Endometrial microvascular endothelial cells (primary cell): ENCODE results near the gene FBXW5. TPM values are rescaled to one million over a fixed set of nuclear protein-coding genes. Genes with fewer than 3 reads are reported as not detected.

Source experiments
- in situ Hi-C: cut with HindIII; loops from 2 replicates; pipeline ENCODE4 v1.10.0; 2017; ENCODE audit warnings: low sequenced_read_pairs, low pct_unique_long_range_greater_than_20kb; ENCODE audit errors: inconsistent ontology term
- total RNA-seq: library from RNA; depleted of rRNA; stranded (reverse); fragments of >200 nt; gene quantifications from one replicate; pipeline ENCODE4 v1.2.3, GENCODE V29; 2015; ENCODE audit errors: inconsistent ontology term

Gene FBXW5, protein sequence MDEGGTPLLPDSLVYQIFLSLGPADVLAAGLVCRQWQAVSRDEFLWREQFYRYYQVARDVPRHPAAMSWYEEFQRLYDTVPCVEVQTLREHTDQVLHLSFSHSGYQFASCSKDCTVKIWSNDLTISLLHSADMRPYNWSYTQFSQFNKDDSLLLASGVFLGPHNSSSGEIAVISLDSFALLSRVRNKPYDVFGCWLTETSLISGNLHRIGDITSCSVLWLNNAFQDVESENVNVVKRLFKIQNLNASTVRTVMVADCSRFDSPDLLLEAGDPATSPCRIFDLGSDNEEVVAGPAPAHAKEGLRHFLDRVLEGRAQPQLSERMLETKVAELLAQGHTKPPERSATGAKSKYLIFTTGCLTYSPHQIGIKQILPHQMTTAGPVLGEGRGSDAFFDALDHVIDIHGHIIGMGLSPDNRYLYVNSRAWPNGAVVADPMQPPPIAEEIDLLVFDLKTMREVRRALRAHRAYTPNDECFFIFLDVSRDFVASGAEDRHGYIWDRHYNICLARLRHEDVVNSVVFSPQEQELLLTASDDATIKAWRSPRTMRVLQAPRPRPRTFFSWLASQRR
- total RNA-seq = 212 TPM

DNA sequence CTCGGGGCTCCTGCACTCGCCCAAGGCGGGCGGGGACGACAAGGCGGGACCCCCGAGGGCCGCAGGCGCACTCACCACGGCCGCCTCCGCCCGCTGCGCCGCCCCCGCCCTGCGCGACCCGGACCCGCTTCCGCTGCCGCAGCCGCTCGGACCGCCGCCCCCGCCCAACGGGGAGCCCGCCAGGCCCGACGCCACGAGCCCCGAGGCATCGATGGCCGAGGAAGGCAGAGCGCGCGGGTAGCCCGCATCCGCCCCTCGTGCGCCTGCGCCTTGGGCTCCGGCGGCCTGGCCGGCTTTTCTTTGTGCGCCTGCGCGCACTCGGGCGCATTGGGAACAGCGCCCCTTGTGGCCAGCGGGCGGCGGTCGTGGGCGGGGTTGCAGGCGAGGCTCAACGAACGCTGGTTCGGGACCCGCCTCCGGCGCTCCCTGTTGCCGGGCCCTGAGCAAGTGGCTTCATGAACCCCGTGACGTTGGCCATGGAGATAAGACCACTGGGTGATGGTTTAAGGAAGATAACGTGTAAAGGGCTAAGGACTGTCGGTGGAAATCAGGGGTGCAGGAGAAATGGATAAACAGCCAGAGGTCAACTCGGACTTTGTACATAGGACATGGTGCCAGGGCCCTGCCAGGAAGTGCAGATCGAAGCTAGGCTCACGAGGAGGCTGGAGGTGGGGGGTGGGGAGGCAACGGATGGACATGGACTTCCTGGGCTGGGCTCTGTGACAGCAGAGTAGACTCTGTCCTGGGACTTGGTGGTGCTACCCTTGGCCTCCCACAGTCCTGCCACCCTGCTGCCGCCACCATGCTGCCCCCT lies at the start of gene FBXW5, which contains the start of gene C8G:
Gene FBXW5 (minus strand): TSS at position 220 of the 814 bp plus-strand sequence. CDS start 655 bp downstream, outside the sequence.
Gene C8G (plus strand): TSS at position 725 of the 814 bp plus-strand sequence. CDS start 78 bp downstream, at position 803.
- in situ Hi-C loops = loop anchor here (25.0 kb wide), 1 partner anchor 218 kb away; the partner anchor contains the start of genes LRRC26 and TMEM210

DNA sequence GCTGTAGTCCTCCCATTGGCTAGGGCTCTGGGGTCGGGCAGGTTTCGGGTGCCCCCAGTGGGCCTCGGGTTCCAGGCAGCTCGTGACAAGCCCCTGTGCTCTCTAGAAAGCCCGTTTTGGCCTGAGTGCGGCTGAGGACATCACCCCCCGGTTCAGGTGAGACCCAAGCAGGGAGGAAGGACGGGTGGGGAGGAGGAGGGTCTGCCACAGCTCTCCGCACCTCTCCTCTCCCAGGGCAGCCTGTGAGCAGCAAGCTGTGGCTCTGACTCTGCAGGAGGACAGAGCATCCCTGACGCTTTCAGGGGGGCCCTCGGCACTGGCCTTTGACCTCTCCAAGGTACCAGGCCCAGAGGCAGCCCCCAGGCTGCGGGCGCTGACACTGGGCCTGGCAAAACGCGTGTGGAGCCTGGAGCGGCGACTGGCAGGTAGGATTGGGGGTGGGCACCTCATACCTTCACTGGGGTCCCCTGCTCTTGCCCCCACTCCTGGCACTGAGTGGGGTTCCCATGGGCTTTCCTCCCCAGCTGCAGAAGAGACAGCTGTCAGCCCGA lies 48.4 kb upstream of the FBXW5 start:
- in situ Hi-C loops = no loop called here

DNA sequence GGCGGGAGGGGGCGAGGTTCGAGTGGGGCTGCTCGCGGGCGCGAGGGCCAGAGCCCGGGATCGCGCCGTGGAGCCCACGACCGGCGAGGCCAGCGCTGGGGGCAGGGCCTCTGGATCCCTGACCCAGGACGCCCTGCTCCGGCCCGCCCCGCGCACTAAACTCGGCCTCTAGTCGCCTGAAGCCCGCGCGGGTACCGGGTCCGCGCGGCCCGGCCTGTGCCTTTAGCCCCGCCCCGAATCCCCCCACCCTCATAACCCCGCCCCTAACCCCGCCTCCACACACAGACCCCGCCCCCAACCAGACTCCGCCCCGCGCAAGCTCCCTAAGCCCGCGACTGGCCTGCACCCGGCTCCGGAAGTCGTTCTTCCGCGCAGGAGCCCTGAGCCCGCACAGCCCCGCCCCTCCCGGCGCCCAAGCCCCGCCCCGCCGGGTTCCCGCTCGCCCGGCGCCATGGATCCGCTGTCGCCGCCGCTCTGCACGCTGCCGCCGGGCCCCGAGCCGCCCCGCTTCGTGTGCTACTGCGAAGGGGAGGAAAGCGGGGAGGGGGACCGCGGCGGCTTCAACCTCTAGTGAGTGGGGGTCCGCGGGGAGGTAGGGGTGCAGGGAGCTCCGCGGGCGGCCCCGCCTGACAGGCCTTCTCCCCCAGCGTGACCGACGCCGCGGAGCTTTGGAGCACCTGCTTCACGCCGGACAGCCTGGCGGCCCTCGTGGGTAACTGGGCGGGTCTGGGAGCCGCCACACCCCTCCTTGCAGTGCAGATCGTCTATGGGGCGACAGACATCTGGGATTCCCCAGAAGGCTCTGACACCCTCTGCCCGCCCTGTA lies 47.7 kb upstream of the FBXW5 start, which contains the start of gene PAXX:
Gene PAXX (plus strand): TSS at position 430 of the 826 bp plus-strand sequence. CDS start 22 bp downstream, at position 452.
- in situ Hi-C loops = no loop called here

DNA sequence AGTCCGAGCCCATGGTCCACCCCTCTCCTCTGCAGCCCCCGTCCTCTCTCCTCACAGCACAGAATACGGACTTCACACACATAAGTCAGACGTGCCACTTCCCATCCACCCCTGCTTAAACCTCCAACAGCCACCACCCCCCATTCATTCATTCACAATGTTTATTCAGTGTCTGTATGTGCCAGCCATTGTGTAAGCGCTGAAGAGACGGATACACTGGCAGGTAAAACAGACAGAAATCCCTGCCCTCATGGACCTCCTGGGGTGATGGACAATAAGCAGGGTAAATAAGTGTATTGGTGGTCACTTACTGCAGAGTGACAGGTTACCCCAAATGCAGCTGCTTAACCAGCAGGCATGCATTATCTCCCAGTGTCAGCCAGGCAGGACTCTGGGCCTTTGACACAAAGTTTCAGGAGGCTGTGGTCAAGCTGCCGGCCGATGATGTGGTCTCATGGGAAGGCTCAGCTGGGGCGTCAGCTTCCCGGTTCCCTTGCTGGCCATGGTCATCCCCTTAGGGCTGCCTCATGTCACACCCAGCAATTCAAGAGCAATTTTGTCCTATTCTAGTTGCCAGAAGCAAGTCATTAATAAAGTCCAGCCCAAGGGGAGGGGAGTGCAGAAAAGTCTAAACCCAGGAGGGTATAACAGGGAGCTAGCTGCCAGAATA lies 45.8 kb upstream of the FBXW5 start:
- in situ Hi-C loops = no loop called here

DNA sequence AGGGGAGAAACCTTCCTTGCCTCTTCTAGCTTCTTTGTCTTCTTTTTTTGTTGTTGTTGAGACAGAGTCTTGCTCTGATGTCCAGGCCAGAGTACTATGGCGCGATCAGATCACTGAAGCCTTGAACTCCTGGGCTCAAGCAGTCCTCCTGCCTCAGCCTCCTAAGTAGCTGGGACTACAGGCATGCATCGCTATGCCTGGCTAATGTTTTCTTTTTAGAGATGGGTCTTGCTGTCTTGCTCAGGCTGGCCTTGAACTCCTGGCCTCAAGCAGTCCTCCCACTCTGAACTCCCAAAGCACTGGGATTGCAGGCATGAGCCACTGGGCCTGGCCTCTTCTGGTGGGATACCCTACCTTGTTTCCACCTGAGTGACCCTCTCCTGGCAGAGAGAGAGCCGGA lies 44.3 kb upstream of the FBXW5 start:
- in situ Hi-C loops = no loop called here

DNA sequence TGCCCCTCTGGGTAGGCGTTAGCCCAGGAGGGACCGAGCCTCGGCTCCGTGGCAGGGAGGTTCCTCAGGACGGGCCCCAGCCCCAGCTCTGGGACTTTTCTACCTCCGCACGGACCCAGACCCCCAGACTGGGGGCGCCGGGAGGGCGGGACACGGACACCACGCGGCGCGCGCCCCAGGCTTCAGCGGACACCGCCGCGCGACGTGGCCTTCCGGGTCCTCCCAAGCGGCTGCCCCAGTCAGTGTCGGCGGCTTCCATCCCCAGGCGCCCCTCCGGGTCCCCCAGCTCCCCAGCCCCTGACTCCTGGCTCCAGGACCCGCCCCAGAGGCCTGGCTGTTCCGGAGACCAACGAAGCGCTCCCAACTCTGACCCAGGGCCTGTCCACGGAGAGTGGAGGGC lies 41.3 kb upstream of the FBXW5 start:
- in situ Hi-C loops = no loop called here

DNA sequence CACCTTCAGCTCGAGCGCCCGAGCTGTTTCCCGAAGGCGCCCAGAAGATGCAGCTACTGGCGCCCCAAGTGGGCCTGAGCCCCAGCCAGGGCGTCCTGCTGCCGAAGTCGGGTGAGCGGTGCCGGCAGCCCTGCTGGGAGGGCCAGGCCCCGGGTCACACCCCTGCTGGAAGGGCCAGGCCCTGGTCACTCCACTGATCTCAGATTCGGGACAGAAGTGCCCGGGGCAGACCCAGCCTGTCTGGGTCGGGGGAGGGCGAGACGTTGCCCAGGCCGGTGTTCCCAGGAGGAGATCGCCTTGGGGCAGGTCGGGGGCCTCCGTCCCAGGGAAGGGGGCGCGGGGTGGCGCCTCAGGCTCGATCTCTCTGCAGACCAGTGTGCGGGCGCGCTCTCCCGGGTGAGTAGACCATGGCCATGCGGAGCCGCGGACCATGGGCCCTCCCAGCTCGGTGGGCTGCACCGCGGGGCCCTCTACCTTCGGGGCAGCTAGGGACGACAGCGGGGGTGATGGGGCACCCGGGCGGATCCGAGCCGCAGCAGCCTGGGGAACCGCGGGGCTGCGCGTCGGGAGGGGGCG lies 40.6 kb upstream of the FBXW5 start:
- in situ Hi-C loops = no loop called here

DNA sequence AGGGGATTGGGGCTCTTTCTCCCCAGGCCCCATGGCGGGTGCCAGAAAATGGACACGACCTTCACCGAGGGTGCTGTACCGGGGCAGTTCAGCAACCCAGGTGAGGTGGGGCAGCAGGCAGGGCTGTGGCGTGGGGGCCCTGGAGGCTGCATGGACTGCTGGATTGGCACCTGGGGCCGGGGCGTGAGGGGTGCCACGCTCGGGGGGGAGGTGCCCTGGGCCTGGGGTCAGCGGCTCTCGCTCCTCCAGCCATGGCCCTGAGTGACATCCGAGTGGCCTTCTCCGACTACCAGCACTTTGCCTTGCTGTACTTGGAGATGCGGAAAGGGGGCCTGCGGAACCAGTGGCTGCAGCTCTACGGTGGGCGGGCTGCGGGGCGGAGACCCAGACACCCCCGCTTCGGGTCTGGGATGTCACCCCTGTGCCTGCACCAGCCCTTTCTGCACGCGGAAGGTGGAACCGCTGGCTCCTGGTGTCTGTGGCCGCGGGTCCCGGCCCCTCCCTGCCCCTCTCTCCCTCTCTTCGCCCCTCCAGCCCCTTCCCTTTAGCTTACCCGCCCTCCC lies 40.0 kb upstream of the FBXW5 start:
- in situ Hi-C loops = no loop called here

DNA sequence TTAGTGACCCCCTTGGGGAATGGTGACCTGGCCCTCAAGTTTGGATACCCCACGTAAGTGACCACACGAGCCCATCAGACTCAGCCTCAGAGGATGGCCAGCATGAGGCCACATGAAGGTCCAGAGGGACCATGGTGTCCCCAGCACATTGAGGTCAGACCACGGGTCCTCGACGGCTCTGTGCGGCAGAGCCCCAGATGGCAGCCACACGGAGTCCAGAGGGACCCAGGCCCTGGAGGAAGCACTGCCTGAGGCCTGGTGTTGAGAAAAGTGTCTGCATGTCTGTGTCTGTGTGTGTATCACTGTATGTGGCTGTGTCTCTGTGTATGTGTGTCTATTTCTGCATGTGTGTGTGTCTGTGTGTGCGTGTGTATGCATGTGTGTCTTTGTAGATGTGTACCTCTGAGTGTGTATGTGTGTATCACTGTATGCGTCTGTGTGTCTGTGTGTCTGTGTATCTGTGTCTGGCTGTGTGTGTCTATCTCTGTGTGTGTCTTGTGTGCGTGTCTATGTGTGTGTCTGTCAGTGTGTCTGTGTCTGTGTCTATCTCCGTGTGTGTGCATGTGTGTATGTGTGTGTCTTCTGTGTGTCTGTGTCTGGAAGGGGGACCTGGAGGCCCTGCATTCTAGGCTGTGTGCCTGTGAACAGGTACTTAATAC lies 39.2 kb upstream of the FBXW5 start:
- in situ Hi-C loops = no loop called here

DNA sequence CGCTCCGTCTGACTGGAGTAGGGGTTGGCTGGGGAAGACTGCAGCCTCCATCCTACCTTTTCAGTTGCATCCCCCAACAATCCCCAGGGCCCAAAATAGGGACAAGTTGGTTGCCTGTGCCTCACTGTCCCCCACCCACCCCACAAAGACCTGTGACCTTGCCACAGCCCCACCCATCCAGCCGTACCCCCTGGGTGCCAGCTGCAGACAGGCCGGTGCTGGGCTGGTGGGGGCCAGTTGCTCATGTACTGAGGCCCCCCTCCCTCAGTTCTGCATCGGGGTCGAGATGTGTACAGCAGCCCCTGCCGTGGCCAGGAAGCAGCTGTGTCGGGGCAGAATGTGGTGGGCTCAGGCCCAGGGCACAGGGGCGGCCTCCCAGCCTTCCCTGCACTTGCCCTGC lies 38.6 kb upstream of the FBXW5 start:
- in situ Hi-C loops = no loop called here

DNA sequence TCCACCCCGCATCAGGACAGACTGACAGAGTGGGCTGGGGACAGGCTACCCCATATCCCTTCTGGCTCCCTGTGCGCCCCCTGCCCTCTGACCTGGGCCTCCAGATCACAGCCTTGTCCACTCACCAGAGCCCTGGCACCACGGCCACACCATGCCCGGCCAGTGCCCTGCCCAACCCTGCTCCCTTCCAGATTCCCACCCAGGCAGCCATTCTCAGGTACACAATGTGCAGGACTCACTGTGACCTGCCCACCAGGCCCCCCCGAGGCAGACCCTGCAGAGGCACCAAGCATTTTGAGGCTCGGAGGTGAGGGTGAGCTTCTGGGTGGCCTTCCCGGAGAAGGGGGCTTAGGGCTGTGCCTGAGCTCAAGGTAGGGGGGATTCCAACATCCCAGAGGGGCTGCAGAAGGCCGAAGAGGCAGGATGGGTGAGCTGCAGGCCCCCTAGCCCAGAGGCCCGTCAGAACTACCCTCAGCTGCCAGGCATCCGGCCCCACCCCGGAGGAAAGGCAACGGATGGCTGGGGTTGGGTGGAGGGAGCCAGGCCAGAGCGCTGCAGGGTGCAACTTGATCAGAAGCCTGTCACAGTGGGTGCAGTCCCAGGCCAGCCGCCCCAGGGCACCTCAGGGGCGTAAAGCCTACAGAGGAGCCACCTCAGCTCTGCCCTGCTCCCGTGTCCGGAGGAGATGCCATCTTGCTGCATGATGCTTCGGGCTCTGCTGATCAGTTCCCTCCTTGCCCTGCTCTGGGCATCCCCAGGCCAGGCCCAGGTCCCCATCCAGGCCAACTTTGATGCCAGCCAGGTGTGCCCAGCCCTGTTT lies 37.9 kb upstream of the FBXW5 start, which contains the start of gene LCNL1:
Gene LCNL1 (plus strand): TSS at position 762 of the 820 bp plus-strand sequence. CDS start 594 bp downstream, outside the sequence.
- in situ Hi-C loops = no loop called here

DNA sequence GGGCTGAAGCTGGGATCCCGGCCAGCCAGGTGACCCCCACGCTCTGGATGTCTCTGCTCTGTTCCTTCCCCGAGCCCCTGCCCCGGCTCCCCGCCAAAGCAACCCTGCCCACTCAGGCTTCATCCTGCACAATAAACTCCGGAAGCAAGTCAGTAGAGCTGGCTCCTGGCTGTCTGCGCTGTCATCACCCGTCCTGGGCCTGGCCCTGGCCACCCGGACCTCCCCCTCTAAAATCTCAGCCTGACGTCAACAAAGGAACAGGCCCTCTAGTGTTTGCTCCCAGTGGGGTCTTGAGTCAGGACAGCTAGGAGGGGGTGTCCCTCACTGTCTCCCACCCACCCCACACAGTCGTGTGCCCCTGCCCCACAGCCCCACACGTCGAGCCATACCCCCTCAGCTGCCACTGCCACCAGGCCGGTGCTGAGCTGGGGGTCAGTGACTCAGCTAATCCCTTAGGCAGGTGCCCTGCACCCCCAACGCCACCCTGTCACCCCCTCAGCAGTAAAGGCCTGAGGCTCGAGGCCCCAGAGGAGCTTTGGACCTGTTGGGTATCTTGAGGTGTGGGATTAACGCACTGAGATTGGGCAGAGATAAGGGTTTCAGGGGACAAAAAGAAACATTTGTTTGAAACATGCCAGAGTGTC lies 37.2 kb upstream of the FBXW5 start:
- in situ Hi-C loops = no loop called here

DNA sequence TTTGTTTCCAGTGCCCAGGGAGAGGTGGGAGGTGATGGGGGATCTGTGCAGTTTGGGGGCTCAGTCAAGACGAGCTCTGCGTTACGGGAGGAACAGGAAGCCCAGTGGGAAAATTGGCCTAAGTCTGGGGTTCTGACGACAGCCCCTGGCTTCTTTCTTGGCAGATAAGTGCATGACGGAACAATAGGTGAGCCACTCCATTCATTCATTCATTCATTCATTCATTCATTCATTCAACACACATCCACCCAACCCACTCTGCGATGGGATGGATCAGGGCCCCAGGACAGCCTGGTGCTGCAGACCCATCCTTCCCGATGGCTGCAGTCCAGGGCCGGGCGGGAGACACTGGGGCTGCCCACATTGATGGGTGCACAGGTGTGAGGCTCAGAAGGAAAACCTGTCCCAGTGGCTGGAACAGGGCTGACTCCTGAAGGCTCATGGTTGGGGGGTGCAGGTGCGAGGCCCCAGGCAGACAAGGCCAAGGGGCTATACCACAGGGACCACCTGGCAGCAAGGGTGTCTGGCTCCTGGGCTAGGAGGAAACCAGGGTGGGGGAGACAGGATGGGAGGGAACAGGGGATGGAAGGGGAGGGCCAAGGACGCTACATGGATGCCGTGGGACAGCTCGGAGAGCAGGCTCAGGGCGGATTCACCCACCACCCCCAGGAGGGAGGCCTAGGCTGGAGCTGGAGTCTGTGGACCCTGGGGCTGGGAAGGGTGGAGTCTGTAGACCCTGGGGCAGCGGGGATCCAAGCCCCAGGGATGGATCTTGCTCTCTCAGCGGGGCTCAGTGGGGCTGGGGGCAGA lies 36.3 kb upstream of the FBXW5 start:
- in situ Hi-C loops = no loop called here

DNA sequence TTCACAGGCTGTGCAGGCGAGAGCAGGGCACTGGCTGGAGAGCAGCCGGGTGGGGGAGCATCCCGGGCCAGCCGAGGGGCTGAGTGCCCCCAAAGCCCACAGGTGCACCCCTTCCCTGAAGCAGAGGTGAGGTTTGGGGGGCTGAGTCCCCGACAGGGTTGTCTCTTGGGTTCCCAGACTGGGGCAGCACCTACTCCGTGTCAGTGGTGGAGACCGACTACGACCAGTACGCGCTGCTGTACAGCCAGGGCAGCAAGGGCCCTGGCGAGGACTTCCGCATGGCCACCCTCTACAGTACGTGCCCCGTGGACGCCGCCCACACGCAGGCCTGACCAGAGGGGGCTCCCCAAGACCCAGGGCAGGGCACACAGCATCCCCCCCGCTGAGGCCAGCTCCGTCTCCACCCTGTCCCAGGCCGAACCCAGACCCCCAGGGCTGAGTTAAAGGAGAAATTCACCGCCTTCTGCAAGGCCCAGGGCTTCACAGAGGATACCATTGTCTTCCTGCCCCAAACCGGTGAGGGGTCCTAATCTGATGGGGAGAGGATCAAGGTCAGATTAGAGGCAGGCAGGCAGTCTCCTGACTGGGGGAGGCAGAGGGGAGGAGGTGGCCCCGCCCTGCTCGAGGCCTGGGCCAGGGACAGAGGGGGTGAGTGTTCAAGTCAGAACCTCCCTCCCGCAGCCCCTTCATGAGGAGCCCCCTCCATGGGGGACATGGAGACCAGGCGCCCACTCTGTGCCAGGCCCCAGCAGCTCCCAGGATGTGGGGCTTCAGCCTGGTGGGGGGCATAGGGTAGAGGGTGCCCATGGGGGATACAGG lies 35.4 kb upstream of the FBXW5 start:
- in situ Hi-C loops = no loop called here
